Lower lobe of right lung (tissue), 2 donors: ENCODE results near the gene OR1F1. TPM values are rescaled to one million over a fixed set of nuclear protein-coding genes. Genes with fewer than 3 reads are reported as not detected.
A peak's percentile ranks its signal among the peaks of the same experiment; 100 is the strongest.
"Not testable (repeated sequence)": the region's sequence is repeated elsewhere in the genome, so short reads cannot be mapped to it uniquely, and the experiment has no call there.

Experiments used
- ATAC-seq, 2 donors: fragments of 200-7000 bp; cut with Tn5 transposase; one replicate each; pipeline ENCODE4 v1.9.1; 2020 to 2022; ENCODE audit warnings: mild to moderate bottlenecking in 2 of 2, moderate library complexity in 2 of 2
- DNase-seq: peaks from one replicate; pipeline ENCODE4 v3.0.0-alpha.2; 2020
- H3K27ac ChIP-seq: fragments of 200-600 bp; one replicate; pipeline ENCODE4 v1.8.0; 2022
- H3K27me3 ChIP-seq: fragments of 200-600 bp; one replicate; pipeline ENCODE4 v1.8.0; 2022; ENCODE audit warnings: low read depth
- H3K36me3 ChIP-seq: fragments of 200-600 bp; one replicate; pipeline ENCODE4 v1.8.0; 2022; ENCODE audit warnings: mild to moderate bottlenecking
- H3K4me1 ChIP-seq: fragments of 200-600 bp; one replicate; pipeline ENCODE4 v1.8.0; 2022
- H3K4me3 ChIP-seq: fragments of 200-600 bp; one replicate; pipeline ENCODE4 v1.8.0; 2022; ENCODE audit warnings: mild to moderate bottlenecking
- H3K9me3 ChIP-seq: fragments of 200-600 bp; one replicate; pipeline ENCODE4 v1.8.0; 2022
- intact Hi-C: fragments of 100-400 bp; cut with DNase I; formaldehyde crosslinking; loops from one replicate; pipeline ENCODE4 v1.11.0; 2022
- long read RNA-seq: library from polyadenylated mRNA; unstranded; transcript quantifications from one replicate; pipeline ENCODE4 v2.0.0, GENCODE V29; 2021
- total RNA-seq: library from RNA; stranded (reverse); fragmentation: NEBNext Ultra II Directional; extraction: Animal tissue kit (Norgen Biotek cat#: 25700); gene quantifications from one replicate; pipeline ENCODE4 v1.2.1, GENCODE V29; 2021
- TF ChIP-seq, protein P1 (sequence below): fragments of 200-600 bp; IDR thresholded peaks from one replicate; pipeline ENCODE4 v1.8.0; 2022; ENCODE audit warnings: antibody characterized with exemption, mild to moderate bottlenecking
- donor health status: DM: no; HTN: yes; CAD: no; lungs with severe emphysema.

The OR1F1 gene
- not detected for total RNA-seq
- long read RNA-seq, result 0 reads

GRCh38 chr16:3187798-3188674 is at the start of gene OR1F1:
OR1F1 (plus strand) TSS chr16:3188204.
- peaks cover 25% of the 10 kb centered on the region for H3K4me1 ChIP-seq
- DNase-seq, result no peak
- intact Hi-C loops, result no loop called here
- peak within 1 kb of the TSS; percentile 23 for H3K4me3 ChIP-seq
- H3K27ac ChIP-seq, result no peak within 1 kb of the TSS
- no peaks in the 10 kb centered on the region for H3K36me3 ChIP-seq
- peaks cover 100% of the 10 kb centered on the region for H3K27me3 ChIP-seq
- TF ChIP-seq, protein P1, sequence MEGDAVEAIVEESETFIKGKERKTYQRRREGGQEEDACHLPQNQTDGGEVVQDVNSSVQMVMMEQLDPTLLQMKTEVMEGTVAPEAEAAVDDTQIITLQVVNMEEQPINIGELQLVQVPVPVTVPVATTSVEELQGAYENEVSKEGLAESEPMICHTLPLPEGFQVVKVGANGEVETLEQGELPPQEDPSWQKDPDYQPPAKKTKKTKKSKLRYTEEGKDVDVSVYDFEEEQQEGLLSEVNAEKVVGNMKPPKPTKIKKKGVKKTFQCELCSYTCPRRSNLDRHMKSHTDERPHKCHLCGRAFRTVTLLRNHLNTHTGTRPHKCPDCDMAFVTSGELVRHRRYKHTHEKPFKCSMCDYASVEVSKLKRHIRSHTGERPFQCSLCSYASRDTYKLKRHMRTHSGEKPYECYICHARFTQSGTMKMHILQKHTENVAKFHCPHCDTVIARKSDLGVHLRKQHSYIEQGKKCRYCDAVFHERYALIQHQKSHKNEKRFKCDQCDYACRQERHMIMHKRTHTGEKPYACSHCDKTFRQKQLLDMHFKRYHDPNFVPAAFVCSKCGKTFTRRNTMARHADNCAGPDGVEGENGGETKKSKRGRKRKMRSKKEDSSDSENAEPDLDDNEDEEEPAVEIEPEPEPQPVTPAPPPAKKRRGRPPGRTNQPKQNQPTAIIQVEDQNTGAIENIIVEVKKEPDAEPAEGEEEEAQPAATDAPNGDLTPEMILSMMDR, result no peak
- ATAC-seq, result peak in 1 of 2 donors; percentile 13
- no peaks in the 10 kb centered on the region for H3K9me3 ChIP-seq

DNA sequence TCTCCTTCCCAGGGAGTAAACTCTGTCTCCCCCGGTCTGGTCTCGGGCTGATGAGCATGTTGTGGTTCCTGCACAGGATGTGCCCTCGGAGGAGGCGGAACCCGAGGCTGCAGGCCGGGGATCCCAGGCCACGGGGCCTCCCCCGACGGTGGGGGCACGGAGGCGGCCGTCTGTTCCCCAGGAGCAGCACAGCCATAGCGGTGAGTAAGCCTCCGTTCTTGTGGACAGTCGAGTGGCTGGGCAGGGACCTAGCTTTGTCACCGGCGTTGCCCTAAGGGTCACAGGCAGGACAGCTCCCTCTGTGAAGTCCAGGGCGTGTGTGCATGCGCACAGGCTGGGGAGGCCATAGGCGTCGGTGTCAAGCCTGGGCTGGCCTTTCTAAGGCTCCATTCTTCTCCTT is 49.7 kb upstream of the OR1F1 start:
- no peaks in the 10 kb centered on the region for H3K9me3 ChIP-seq

GRCh38 chr16:3138823-3139426 is 49.1 kb upstream of the OR1F1 start:
- Histone ChIP-seq H3K4me3 (no peak overlapping the region), H3K4me1 (peaks cover 13% of the 10 kb centered on the region), H3K27me3 (no peaks in the 10 kb centered on the region), H3K36me3 (peaks cover 44% of the 10 kb centered on the region), H3K27ac (no peak overlapping the region), H3K9me3 (no peaks in the 10 kb centered on the region)
- TF ChIP-seq, protein P1, result no peak
- DNase-seq, result no peak
- intact Hi-C loops, result no loop called here
- no peak for ATAC-seq

More for the DNA sequence above, 49.7 kb upstream of the OR1F1 start:
- Histone ChIP-seq H3K27ac (no peak overlapping the region), H3K36me3 (peaks cover 44% of the 10 kb centered on the region), H3K4me1 (peaks cover 19% of the 10 kb centered on the region), H3K4me3 (no peak overlapping the region), H3K27me3 (no peaks in the 10 kb centered on the region)
- intact Hi-C loops, result no loop called here
- no peak for ATAC-seq
- peak; percentile 38 for DNase-seq
- TF ChIP-seq, protein P1, result no peak

DNA sequence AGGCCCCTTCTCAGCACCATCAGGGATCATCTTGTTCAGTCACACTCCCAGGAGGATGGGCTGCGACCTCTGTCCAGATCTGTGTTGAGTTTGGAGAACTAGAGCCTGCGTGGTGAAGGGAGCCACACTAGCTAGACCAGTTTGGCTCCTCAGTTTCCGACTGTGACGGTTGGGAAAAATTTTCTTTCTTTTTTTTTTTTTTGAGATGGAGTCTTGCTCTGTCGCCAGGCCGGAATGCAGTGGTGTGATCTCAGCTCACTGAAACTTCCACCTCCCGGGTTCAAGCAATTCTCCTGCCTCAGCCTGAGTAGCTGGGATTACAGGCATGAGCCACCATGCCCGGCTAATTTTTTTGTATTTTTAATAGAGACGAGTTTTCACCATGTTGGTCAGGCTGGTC is 48.4 kb upstream of the OR1F1 start:
- H3K27ac ChIP-seq, H3K4me3 ChIP-seq, intact Hi-C loops, DNase-seq, H3K9me3 ChIP-seq, ATAC-seq, H3K27me3 ChIP-seq: not testable (repeated sequence)
- Histone ChIP-seq H3K4me1 (peaks cover 12% of the 10 kb centered on the region), H3K36me3 (peaks cover 44% of the 10 kb centered on the region)

DNA sequence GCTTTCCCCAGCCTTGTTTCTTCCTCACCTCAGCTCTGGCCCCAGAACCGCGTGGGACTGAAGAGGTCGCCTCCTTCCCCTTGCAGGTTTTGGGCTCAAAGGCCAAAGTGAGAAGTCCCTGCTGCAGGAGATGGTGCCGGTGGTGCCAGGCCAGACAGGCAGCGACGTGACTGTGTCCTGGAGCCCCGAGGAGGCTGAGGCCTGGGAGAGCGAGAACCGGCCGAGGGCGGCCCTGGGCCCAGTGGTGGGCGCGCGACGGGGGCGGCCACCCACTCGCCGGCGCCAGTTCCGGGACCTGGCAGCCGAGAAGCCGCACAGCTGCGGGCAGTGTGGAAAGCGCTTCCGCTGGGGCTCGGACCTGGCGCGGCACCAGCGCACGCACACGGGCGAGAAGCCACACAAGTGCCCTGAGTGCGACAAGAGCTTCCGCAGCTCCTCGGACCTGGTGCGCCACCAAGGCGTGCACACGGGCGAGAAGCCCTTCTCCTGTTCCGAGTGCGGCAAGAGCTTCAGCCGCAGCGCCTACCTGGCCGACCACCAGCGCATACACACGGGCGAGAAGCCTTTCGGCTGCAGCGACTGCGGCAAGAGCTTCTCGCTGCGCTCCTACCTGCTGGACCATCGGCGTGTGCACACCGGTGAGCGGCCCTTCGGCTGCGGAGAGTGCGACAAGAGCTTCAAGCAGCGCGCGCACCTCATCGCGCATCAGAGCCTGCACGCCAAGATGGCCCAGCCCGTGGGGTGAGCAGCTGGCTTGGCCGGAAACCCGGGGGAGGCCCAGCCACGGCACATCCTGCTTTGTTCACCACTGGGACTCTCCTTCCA is 47.2 kb upstream of the OR1F1 start:
- Histone ChIP-seq H3K27ac (no peak overlapping the region), H3K36me3 (peaks cover 44% of the 10 kb centered on the region), H3K4me3 (no peak overlapping the region), H3K27me3 (no peaks in the 10 kb centered on the region), H3K4me1 (peaks cover 6% of the 10 kb centered on the region), H3K9me3 (no peaks in the 10 kb centered on the region)
- TF ChIP-seq, protein P1, result no peak
- DNase-seq, result peak; percentile 42
- no peak for ATAC-seq
- intact Hi-C loops, result no loop called here
